Fibroblast of lung (primary cell): ENCODE results near the gene ACER3. TPM values are rescaled to one million over a fixed set of nuclear protein-coding genes. Genes with fewer than 3 reads are reported as not detected.

ENCODE experiments used
- DNase-seq, 2 donors: peaks; one replicate each; pipeline versions ENCODE4 v3.0.0 to v3.0.0-alpha.2; 2010; ENCODE audit warnings: low read depth in 2 of 2
- H2AFZ ChIP-seq: 2 replicates; pipeline ENCODE4 v1.5.1; 2012; ENCODE audit warnings: low read length, control low read depth, inconsistent platforms
- H3K27ac ChIP-seq: 2 replicates; pipeline ENCODE4 v1.5.1; 2011; ENCODE audit warnings: low read length, control low read depth; ENCODE audit not compliant: insufficient read depth
- H3K27me3 ChIP-seq: 2 replicates; pipeline ENCODE4 v1.5.1; 2011; ENCODE audit warnings: mild to moderate bottlenecking, low read length; ENCODE audit not compliant: control insufficient read depth, insufficient read depth
- H3K36me3 ChIP-seq: 2 replicates; pipeline ENCODE4 v1.5.1; 2011; ENCODE audit warnings: low read length; ENCODE audit not compliant: control insufficient read depth, insufficient read depth
- H3K4me1 ChIP-seq: 2 replicates; pipeline ENCODE4 v1.5.1; 2011; ENCODE audit warnings: low read length; ENCODE audit not compliant: control insufficient read depth, insufficient read depth; ENCODE audit errors: extremely low read depth
- H3K4me2 ChIP-seq: 2 replicates; pipeline ENCODE4 v1.5.1; 2011; ENCODE audit warnings: low read length, control low read depth; ENCODE audit not compliant: insufficient read depth; ENCODE audit errors: extremely low read depth
- H3K4me3 ChIP-seq, 4 experiments: fragments of 200-600 bp in 1 of 4; sonication (generic) in 1 of 4; replicated peaks in 1 of 4; 2 replicates each; pipeline ENCODE4 v1.5.1; 2011 to 2016; ENCODE audit warnings: low read length in 4 of 4, low read depth in 3 of 4, mild to moderate bottlenecking in 3 of 4, control low read depth in 2 of 4, inconsistent platforms in 1 of 4, mixed read lengths in 1 of 4; ENCODE audit not compliant: insufficient read depth in 1 of 4; ENCODE audit errors: control extremely low read depth in 1 of 4
- H3K79me2 ChIP-seq: 2 replicates; pipeline ENCODE4 v1.5.1; 2012; ENCODE audit warnings: mild to moderate bottlenecking, low read length, inconsistent platforms; ENCODE audit not compliant: control insufficient read depth, insufficient read depth
- H3K9ac ChIP-seq: 2 replicates; pipeline ENCODE4 v1.5.1; 2011; ENCODE audit warnings: mild to moderate bottlenecking, low read length, control low read depth; ENCODE audit not compliant: insufficient read depth
- H3K9me3 ChIP-seq: 2 replicates; pipeline ENCODE4 v1.5.1; 2012; ENCODE audit warnings: low read depth, low read length; ENCODE audit not compliant: control insufficient read depth, insufficient read depth
- H4K20me1 ChIP-seq: 2 replicates; pipeline ENCODE4 v1.5.1; 2011; ENCODE audit warnings: low read length; ENCODE audit not compliant: control insufficient read depth, insufficient read depth; ENCODE audit errors: extremely low read depth
- EZH2 ChIP-seq: IDR thresholded peaks from 2 replicates; pipeline ENCODE4 v1.5.1; 2012; ENCODE audit warnings: low read length, control low read depth, mild to moderate bottlenecking; ENCODE audit errors: missing control alignments
- polyA plus RNA-seq, 2 donors: library from polyadenylated mRNA; depleted of rRNA in 1 of 2; stranded (reverse) in 1 of 2; unstranded in 1 of 2; fragments of >200 nt; gene quantifications; 2 replicates each; pipeline ENCODE4 v1.2.1, GENCODE V29; 2011 to 2012; ENCODE audit warnings: missing spikeins in 1 of 2
- total RNA-seq: library from RNA; depleted of rRNA; stranded (reverse); fragments of >200 nt; gene quantifications from 2 replicates; pipeline ENCODE4 v1.2.1, GENCODE V29; 2014
- TF ChIP-seq, protein P1 (sequence below), 2 donors: IDR thresholded peaks in 1 of 2; conservative IDR thresholded peaks in 1 of 2; 1 replicate in 1 of 2; 2 replicates in 1 of 2; pipeline ENCODE4 v1.5.1; 2011 to 2012; ENCODE audit warnings: low read length in 2 of 2, control low read depth in 1 of 2, inconsistent platforms in 1 of 2, low read depth in 1 of 2, mild to moderate bottlenecking in 1 of 2

Gene ACER3
- total and polyA plus RNA-seq, 2 donors (not counting 1 experiment from before 2014, with no cell fraction given): 6.1 to 22.3 TPM

DNA sequence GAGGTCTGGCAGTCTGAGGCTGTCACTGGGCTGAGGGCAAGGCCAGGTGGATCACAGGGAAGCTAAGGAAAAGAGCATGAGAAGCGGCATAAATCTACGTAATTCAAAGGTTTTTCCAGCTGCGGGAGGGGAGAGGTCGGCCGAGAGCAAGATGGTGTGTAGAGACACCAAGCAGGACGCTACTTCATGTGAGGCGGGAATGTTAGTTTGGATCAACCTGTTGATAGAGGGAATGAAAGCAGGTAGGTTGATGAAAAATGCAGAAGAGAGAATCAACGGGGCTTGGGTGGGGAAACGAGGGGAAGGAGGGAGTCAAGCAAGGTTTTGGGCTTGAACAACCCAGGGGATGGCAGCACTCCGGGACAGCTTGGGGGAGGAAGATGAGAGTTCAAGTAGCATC is 176.3 kb downstream of the ACER3 start:
- no peaks in the 10 kb centered on the region for H3K9me3 ChIP-seq
- no peak for DNase-seq
- TF ChIP-seq, protein P1, sequence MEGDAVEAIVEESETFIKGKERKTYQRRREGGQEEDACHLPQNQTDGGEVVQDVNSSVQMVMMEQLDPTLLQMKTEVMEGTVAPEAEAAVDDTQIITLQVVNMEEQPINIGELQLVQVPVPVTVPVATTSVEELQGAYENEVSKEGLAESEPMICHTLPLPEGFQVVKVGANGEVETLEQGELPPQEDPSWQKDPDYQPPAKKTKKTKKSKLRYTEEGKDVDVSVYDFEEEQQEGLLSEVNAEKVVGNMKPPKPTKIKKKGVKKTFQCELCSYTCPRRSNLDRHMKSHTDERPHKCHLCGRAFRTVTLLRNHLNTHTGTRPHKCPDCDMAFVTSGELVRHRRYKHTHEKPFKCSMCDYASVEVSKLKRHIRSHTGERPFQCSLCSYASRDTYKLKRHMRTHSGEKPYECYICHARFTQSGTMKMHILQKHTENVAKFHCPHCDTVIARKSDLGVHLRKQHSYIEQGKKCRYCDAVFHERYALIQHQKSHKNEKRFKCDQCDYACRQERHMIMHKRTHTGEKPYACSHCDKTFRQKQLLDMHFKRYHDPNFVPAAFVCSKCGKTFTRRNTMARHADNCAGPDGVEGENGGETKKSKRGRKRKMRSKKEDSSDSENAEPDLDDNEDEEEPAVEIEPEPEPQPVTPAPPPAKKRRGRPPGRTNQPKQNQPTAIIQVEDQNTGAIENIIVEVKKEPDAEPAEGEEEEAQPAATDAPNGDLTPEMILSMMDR (conservative IDR thresholded peaks at IDR 0.05 in 1 of 2, IDR thresholded peaks at IDR 0.05 in 1 of 2; ENCODE audit: low read depth in 1 of 2, low read length in 2 of 2): no peak
- no peak for TF ChIP-seq EZH2
- peaks cover 30% of the 10 kb centered on the region for H3K27me3 ChIP-seq
- H3K4me3 ChIP-seq: no peak overlapping the region
- no peak overlapping the region for H3K9ac ChIP-seq
- no peaks in the 10 kb centered on the region for H4K20me1 ChIP-seq
- no peak overlapping the region for H2AFZ ChIP-seq
- no peaks in the 10 kb centered on the region for H3K4me1 ChIP-seq
- no peak overlapping the region for H3K4me2 ChIP-seq
- H3K79me2 ChIP-seq: no peaks in the 10 kb centered on the region
- H3K36me3 ChIP-seq: no peaks in the 10 kb centered on the region
- no peak overlapping the region for H3K27ac ChIP-seq

DNA sequence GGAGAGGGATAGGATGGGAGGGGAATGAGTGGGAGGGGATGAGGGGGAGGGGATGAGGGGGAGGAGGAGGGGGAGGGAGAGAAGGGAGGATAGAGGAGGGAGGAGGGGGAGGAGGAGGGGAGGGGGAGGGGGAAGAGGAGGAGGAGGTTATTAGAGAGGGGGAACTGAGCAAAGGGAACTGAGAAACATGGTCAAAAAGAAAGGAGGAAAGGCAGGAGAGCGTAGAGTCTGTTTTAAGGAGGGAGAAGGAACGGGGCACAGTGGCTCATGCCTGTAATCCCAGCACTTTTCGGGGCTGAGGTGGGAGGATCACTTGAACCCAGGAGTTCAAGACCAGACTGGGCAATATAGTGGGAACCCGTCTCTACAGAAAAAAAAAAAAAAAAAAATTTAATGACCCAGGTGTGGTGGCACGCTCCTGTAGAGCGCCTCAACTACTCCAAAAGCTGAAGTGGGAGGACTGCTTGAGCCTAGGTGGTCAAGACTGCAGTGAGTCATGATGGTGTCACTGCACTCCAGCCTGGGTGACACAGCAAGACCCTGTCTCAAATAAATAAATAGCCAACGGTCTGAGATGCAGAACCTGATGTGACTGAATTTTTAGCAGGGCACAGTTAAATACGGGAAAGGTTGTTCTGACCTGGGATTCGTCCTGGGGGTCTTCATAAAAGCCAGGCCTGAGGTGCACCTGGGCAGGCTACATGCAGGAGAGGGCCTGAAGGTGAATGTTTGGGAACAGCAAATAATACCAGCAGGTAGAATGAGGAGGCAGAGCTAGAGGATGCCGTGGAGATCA is 177.5 kb downstream of the ACER3 start:
- no peaks in the 10 kb centered on the region for H3K79me2 ChIP-seq
- H4K20me1 ChIP-seq: no peaks in the 10 kb centered on the region
- H3K9me3 ChIP-seq: no peaks in the 10 kb centered on the region
- no peaks in the 10 kb centered on the region for H3K36me3 ChIP-seq
- DNase-seq: peak in 1 of 2 donors; percentile 43
- no peak overlapping the region for H3K9ac ChIP-seq
- H3K4me2 ChIP-seq: no peak overlapping the region
- no peak overlapping the region for H2AFZ ChIP-seq
- no peak overlapping the region for H3K4me3 ChIP-seq
- H3K27ac ChIP-seq: no peak overlapping the region
- H3K27me3 ChIP-seq: peaks cover 30% of the 10 kb centered on the region
- TF ChIP-seq EZH2: no peak
- TF ChIP-seq, protein P1 (conservative IDR thresholded peaks at IDR 0.05 in 1 of 2, IDR thresholded peaks at IDR 0.05 in 1 of 2; ENCODE audit: low read depth in 1 of 2, low read length in 2 of 2): no peak
- H3K4me1 ChIP-seq: no peaks in the 10 kb centered on the region

DNA sequence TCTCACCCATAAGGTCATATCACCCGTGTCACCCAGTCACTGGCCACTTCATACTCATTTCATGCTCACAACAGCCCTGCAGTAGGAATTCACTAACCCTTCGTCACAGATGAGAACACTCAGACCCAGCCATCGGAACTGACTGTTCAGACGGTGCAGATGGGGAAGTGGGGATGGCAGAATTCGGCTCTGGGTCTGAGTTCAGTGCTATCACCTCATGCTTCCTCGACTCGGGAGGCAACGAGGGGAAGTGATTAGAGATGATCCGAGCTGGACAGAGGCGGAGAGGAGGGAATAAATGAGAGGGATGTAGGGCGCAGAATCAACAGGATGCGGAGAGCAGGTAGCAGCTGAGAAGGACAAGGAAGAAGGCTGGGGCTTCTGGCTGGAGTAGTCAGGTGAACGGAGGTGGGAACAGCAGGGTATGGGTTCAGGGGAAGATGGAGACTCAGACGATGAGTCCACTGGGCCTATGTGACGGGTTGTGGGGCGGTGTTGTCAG is 178.2 kb downstream of the ACER3 start:
- no peaks in the 10 kb centered on the region for H4K20me1 ChIP-seq
- H3K79me2 ChIP-seq: no peaks in the 10 kb centered on the region
- no peak overlapping the region for H3K4me3 ChIP-seq
- H3K36me3 ChIP-seq: no peaks in the 10 kb centered on the region
- DNase-seq: no peak
- H3K9ac ChIP-seq: no peak overlapping the region
- no peak overlapping the region for H3K27ac ChIP-seq
- no peak overlapping the region for H3K4me2 ChIP-seq
- no peak for TF ChIP-seq EZH2
- TF ChIP-seq, protein P1 (conservative IDR thresholded peaks at IDR 0.05 in 1 of 2, IDR thresholded peaks at IDR 0.05 in 1 of 2; ENCODE audit: low read depth in 1 of 2, low read length in 2 of 2): no peak
- peaks cover 32% of the 10 kb centered on the region for H3K27me3 ChIP-seq
- H3K9me3 ChIP-seq: no peaks in the 10 kb centered on the region
- no peak overlapping the region for H2AFZ ChIP-seq
- H3K4me1 ChIP-seq: no peaks in the 10 kb centered on the region
